Sigmoid colon (tissue), 7 donors: ENCODE results near the gene SYNE2. TPM values are rescaled to one million over a fixed set of nuclear protein-coding genes. Genes with fewer than 3 reads are reported as not detected.

Source experiments
- DNase-seq: peaks from one replicate; pipeline ENCODE4 v3.0.0-alpha.2; 2019
- H3K27ac ChIP-seq, 4 donors: fragments of 200-600 bp; sonication (generic); one replicate each; pipeline ENCODE4 v1.5.1; 2016 to 2019; ENCODE audit warnings: mild to moderate bottlenecking in 1 of 4
- H3K27me3 ChIP-seq, 3 donors: fragments of 200-600 bp; sonication (generic); one replicate each; pipeline ENCODE4 v1.5.1; 2019; ENCODE audit warnings: mild to moderate bottlenecking in 1 of 3
- H3K36me3 ChIP-seq, 4 donors: fragments of 200-600 bp; sonication (generic); one replicate each; pipeline ENCODE4 v1.5.1; 2016 to 2019
- H3K4me1 ChIP-seq, 4 donors: fragments of 200-600 bp; sonication (generic); one replicate each; pipeline ENCODE4 v1.5.1; 2017 to 2019
- H3K4me3 ChIP-seq, 4 donors: fragments of 200-600 bp; sonication (generic); one replicate each; pipeline ENCODE4 v1.5.1; 2017 to 2019; ENCODE audit warnings: mild to moderate bottlenecking in 2 of 4, moderate library complexity in 1 of 4
- H3K9me3 ChIP-seq, 4 donors: fragments of 200-600 bp in 3 of 4; sonication (generic) in 3 of 4; one replicate each; pipeline versions ENCODE4 v1.5.1 to v1.6.1; 2013 to 2019
- EP300 ChIP-seq, 4 donors: sonication (generic); formaldehyde crosslinking; IDR thresholded peaks; one replicate each; pipeline ENCODE4 v1.6.1; 2017; ENCODE audit warnings: antibody characterized with exemption in 4 of 4
- POLR2A ChIP-seq, 2 donors: fragments of 450-650 bp; IDR thresholded peaks; one replicate each; pipeline ENCODE4 v1.6.1; 2016; ENCODE audit warnings: antibody characterized with exemption in 2 of 2, mild to moderate bottlenecking in 2 of 2, moderate library complexity in 2 of 2
- POLR2AphosphoS5 ChIP-seq, 4 donors: sonication (generic); formaldehyde crosslinking; IDR thresholded peaks; one replicate each; pipeline ENCODE4 v1.6.1; 2017; ENCODE audit warnings: antibody characterized with exemption in 4 of 4
- WGBS, 2 donors: extraction: QIAGEN DNeasy Blood & Tissue Kit; methylation state at CpG; one replicate each; pipeline ENCODE4 v1.1.7; 2013; 5-methylcytosine and 5-hydroxymethylcytosine counted together
- intact Hi-C: fragments of 100-400 bp; cut with DNase I; formaldehyde crosslinking; loops from one replicate; pipeline ENCODE4 v1.15.1; 2023
- polyA plus RNA-seq, 3 donors: library from polyadenylated mRNA; stranded (reverse); fragments of 200-250 nt; gene quantifications; one replicate each; pipeline ENCODE4 v1.2.3, GENCODE V29; 2013
- total RNA-seq, 4 donors: library from RNA; depleted of rRNA; stranded (reverse); fragments of >200 nt; gene quantifications; one replicate each; pipeline ENCODE4 v1.1.0, GENCODE V29; 2016
- TF ChIP-seq, protein P1 (sequence below), 4 experiments: fragments of 450-650 bp in 3 of 4; fragments of 200-600 bp in 1 of 4; IDR thresholded peaks; one replicate each; pipeline ENCODE4 v1.5.1; 2016 to 2019; ENCODE audit warnings: antibody characterized with exemption in 4 of 4, mild to moderate bottlenecking in 3 of 4, moderate library complexity in 2 of 4
- donor health status: healthy with polysubstance abuse.
- donor health status: Bipolar disorder and iron deficiency.
- donor health status: healthy.

Gene SYNE2
- total and polyA plus RNA-seq, 7 donors, result 25.8 to 70.6 (median 54.6) TPM

DNA sequence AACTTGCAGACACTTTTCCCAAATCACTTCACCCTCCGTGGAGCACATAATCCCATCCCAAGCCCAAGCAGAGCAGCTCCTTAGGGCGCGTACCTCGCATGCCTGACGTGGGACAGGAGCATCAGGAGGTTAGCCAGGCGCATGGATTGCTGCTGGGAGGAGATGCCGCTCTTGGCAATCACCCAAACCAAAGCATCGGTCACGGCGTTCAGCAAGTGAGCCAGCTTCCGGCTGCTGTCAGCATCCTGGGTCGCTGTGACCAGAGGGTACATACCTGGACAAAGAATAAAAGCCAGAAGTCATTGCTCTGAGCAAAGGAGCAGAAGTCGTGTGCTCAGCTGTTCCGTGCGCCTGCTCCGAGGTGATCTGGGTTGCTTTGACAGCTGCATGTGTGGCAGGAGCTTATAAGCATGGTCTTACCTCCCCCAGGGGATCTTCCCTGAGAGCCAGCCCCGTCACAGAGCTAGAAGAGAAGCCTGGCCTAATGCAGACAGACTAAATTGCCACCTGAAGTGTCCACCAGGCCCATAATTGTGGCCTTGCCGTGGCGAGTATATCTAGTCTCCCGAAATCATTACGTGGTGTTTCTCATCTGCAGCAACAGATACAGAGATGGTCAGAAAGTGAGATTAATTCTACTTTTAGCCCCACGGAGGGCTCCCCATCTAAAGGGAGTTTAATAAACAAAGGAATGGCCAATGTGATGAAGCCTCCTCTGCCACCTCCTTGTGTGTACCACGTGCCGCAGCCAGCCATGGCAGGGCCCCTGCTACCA is 382.3 kb downstream of the SYNE2 start:
- Histone ChIP-seq H3K4me1 (no peaks in the 10 kb centered on the region), H3K27me3 (no peaks in the 10 kb centered on the region), H3K36me3 (no peaks in the 10 kb centered on the region), H3K27ac (no peak overlapping the region), H3K4me3 (no peak overlapping the region), H3K9me3 (no peaks in the 10 kb centered on the region)
- WGBS, 2 donors, result 36 to 73% methylated on average over 24 of the region's 24 CpGs
- no peak for DNase-seq
- intact Hi-C loops, result no loop called here
- TF ChIP-seq EP300 (IDR thresholded peaks at IDR 0.05), result no peak
- no peak for TF ChIP-seq POLR2AphosphoS5 (IDR thresholded peaks at IDR 0.05)
- no peak for TF ChIP-seq POLR2A (IDR thresholded peaks at IDR 0.05)
- TF ChIP-seq, protein P1, sequence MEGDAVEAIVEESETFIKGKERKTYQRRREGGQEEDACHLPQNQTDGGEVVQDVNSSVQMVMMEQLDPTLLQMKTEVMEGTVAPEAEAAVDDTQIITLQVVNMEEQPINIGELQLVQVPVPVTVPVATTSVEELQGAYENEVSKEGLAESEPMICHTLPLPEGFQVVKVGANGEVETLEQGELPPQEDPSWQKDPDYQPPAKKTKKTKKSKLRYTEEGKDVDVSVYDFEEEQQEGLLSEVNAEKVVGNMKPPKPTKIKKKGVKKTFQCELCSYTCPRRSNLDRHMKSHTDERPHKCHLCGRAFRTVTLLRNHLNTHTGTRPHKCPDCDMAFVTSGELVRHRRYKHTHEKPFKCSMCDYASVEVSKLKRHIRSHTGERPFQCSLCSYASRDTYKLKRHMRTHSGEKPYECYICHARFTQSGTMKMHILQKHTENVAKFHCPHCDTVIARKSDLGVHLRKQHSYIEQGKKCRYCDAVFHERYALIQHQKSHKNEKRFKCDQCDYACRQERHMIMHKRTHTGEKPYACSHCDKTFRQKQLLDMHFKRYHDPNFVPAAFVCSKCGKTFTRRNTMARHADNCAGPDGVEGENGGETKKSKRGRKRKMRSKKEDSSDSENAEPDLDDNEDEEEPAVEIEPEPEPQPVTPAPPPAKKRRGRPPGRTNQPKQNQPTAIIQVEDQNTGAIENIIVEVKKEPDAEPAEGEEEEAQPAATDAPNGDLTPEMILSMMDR (IDR thresholded peaks at IDR 0.05), result no peak

DNA sequence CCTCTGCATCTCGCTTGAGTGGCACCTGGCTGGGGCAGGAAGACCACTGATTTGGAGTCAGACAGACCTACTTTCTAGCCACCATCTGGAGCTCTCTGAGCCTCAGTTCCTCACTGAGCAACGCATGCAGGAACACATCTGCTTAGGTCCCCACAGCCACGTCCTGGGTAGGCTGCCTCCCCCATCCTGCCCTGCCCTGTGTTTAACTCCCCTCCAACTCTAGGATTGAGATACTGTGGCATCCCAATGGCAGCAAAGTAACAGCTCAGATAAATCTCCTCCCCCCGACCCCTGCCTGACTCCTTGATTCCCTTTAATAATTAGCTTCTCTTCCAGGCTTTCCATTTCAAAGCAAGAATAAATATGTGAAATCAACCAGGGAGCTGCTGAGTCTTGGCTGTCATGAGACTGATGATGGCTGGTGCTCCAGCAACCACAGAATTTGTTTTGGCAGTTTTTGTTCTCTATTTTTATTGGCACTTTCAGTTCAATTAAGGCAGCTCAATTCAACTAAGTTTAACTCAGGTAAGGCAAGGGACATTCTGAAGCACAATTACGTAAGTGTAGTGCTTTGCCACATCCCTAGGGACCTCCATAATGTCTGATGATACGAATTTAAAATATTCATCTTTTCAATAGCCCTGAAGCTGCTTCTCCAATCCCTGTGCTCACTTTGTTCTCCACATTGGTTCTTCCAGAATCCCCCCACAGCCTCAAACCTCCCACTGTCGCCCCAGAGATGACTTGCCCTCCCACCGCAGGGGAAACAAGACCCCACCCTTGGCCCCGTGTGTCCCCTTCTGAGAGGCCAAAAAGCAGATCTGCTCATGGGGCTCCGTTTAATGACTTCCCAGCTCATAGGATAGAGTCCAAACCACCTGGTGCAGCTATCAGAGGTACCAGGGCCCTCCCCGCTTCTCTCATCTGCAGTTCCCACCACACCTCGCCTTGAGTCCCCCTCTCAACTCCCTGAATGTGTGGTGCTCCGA is 383.1 kb downstream of the SYNE2 start:
- no peaks in the 10 kb centered on the region for H3K36me3 ChIP-seq
- H3K4me3 ChIP-seq, result no peak overlapping the region
- intact Hi-C loops, result no loop called here
- 66 to 70% methylated on average over 13 of the region's 13 CpGs for WGBS, 2 donors
- H3K27me3 ChIP-seq, result no peaks in the 10 kb centered on the region
- no peak overlapping the region for H3K27ac ChIP-seq
- no peaks in the 10 kb centered on the region for H3K9me3 ChIP-seq
- no peak for DNase-seq
- H3K4me1 ChIP-seq, result no peaks in the 10 kb centered on the region
- TF ChIP-seq, protein P1 (IDR thresholded peaks at IDR 0.05), result no peak
- TF ChIP-seq POLR2A (IDR thresholded peaks at IDR 0.05) (no peak), EP300 (IDR thresholded peaks at IDR 0.05) (no peak), POLR2AphosphoS5 (IDR thresholded peaks at IDR 0.05) (no peak)

DNA sequence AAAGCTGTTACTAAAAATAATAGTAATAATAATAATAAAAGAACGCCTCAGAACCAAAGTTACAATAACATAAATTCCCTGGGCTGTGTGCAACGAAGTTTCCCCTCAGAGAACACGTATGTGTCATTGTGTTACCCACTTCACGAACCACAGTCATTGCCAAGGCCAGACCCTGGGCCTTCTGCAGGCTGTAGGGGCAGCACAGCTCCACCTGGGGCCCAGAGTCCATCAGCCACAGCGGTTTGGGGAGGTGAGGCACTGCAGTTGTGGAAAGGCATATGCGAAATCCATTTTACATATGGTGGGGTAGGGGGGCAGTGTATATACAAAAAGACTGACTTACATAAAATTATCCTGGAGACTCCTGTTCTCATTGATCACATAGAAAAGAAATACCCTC is 385.2 kb downstream of the SYNE2 start:
- H3K36me3 ChIP-seq, result no peaks in the 10 kb centered on the region
- no peaks in the 10 kb centered on the region for H3K27me3 ChIP-seq
- no peak overlapping the region for H3K4me3 ChIP-seq
- no peaks in the 10 kb centered on the region for H3K4me1 ChIP-seq
- no peak overlapping the region for H3K27ac ChIP-seq
- DNase-seq, result no peak
- no peaks in the 10 kb centered on the region for H3K9me3 ChIP-seq
- TF ChIP-seq, protein P1 (IDR thresholded peaks at IDR 0.05), result no peak
- TF ChIP-seq EP300 (IDR thresholded peaks at IDR 0.05) (no peak), POLR2A (IDR thresholded peaks at IDR 0.05) (no peak), POLR2AphosphoS5 (IDR thresholded peaks at IDR 0.05) (no peak)
- intact Hi-C loops, result no loop called here
- 88 to 91% methylated on average over 6 of the region's 6 CpGs for WGBS, 2 donors

DNA sequence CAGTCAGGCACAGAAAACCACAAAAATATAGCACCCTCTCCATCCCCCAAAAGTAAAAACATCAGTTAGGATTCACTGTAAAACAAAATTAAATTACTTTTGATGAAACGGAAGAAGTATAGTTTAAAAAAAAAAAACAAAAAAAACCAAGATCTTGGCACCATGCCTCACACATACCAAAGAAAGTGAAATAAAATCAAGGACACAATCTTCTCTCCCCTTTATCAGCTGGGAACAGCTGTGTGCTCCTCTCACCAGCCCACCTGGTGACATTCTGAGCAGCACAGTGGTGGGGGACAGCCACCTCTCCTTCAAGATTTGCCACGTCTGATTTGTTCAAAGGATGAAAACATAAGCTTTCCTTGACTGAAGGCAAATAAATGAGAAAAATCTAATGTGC is 385.8 kb downstream of the SYNE2 start:
- Histone ChIP-seq H3K36me3 (no peaks in the 10 kb centered on the region), H3K4me3 (no peak overlapping the region), H3K27me3 (no peaks in the 10 kb centered on the region), H3K9me3 (no peaks in the 10 kb centered on the region), H3K4me1 (no peaks in the 10 kb centered on the region), H3K27ac (no peak overlapping the region)
- no peak for DNase-seq
- WGBS, 2 donors, result 35 to 48% methylated on average over 2 of the region's 2 CpGs
- intact Hi-C loops, result no loop called here
- TF ChIP-seq POLR2AphosphoS5 (IDR thresholded peaks at IDR 0.05), result no peak
- no peak for TF ChIP-seq EP300 (IDR thresholded peaks at IDR 0.05)
- TF ChIP-seq POLR2A (IDR thresholded peaks at IDR 0.05), result no peak
- TF ChIP-seq, protein P1 (IDR thresholded peaks at IDR 0.05), result no peak
